Right renal pelvis (tissue), 4 donors: ENCODE measurements around the gene CFAP77. TPM values are rescaled to one million over a fixed set of nuclear protein-coding genes. Genes with fewer than 3 reads are reported as not detected.

Source experiments
- DNase-seq, 4 donors: peaks; one replicate each; pipeline ENCODE4 v3.0.0-alpha.2; 2013; ENCODE audit warnings: low read depth in 4 of 4, low spot score in 3 of 4, missing footprints in 1 of 4
- polyA plus RNA-seq, 4 donors: library from polyadenylated mRNA; unstranded; fragments of 120-200 nt; gene quantifications; one replicate each; pipeline ENCODE4 v1.2.1, GENCODE V29; 2013; ENCODE audit not compliant: insufficient read length in 4 of 4

The CFAP77 gene
- polyA plus RNA-seq, 4 donors, result 0.79 to 2.0 (median 0.91) TPM

GRCh38 chr9:132407196-132407595 is 2.8 kb upstream of the CFAP77 start:
- DNase-seq, result no peak

GRCh38 chr9:132408521-132408920 is 1.5 kb upstream of the CFAP77 start:
- DNase-seq, result no peak

- DNase-seq, result no peak
Observed at GRCh38 chr9:132410642-132411041, 631 bp downstream of the CFAP77 start.

- DNase-seq, result no peak
Observed at GRCh38 chr9:132411091-132411508, 1.1 kb downstream of the CFAP77 start.

GRCh38 chr9:132412089-132412488 is 2.1 kb downstream of the CFAP77 start:
- DNase-seq, result no peak

- no peak for DNase-seq
Observed at GRCh38 chr9:132413926-132414325, 3.9 kb downstream of the CFAP77 start.

GRCh38 chr9:132414731-132415130 is 4.7 kb downstream of the CFAP77 start:
- DNase-seq, result no peak

GRCh38 chr9:132415181-132415580 is 5.2 kb downstream of the CFAP77 start:
- no peak for DNase-seq

- no peak for DNase-seq
Observed at GRCh38 chr9:132418726-132419363, 8.8 kb downstream of the CFAP77 start.

- no peak for DNase-seq
Observed at GRCh38 chr9:132422574-132422973, 12.6 kb downstream of the CFAP77 start.

GRCh38 chr9:132423503-132423902 is 13.5 kb downstream of the CFAP77 start:
- DNase-seq, result no peak

GRCh38 chr9:132424857-132425674 is 15.1 kb downstream of the CFAP77 start:
- no peak for DNase-seq

- DNase-seq, result no peak
Observed at GRCh38 chr9:132425675-132426062, 15.7 kb downstream of the CFAP77 start.

- DNase-seq, result no peak
Observed at GRCh38 chr9:132426639-132427414, 16.8 kb downstream of the CFAP77 start.

GRCh38 chr9:132430998-132431397 is 21.0 kb downstream of the CFAP77 start:
- no peak for DNase-seq

- DNase-seq, result no peak
Observed at GRCh38 chr9:132434881-132435280, 24.9 kb downstream of the CFAP77 start.

- no peak for DNase-seq
Observed at GRCh38 chr9:132439153-132439552, 29.1 kb downstream of the CFAP77 start.

- DNase-seq, result no peak
Observed at GRCh38 chr9:132440735-132441134, 30.7 kb downstream of the CFAP77 start.

- DNase-seq, result no peak
Observed at GRCh38 chr9:132441404-132441803, 31.4 kb downstream of the CFAP77 start.

- DNase-seq, result no peak
Observed at GRCh38 chr9:132443951-132444607, 34.1 kb downstream of the CFAP77 start.

- no peak for DNase-seq
Observed at GRCh38 chr9:132446887-132447286, 36.9 kb downstream of the CFAP77 start.
